ENCODE results near the gene PRKAG1. TPM values are rescaled to one million over a fixed set of nuclear protein-coding genes. Genes with fewer than 3 reads are reported as not detected.

PRKAG1 gene
- total RNA-seq, 6 experiments from 2014 or later, result 24.8 to 36.2 (median 30.1) TPM

- Histone ChIP-seq H3K36me3 (no peaks in the 10 kb centered on the region), H3K27me3 (peaks cover 11 to 33% of the 10 kb centered on the region in 2 donors), H3K27ac (no peak overlapping the region), H3K4me3 (no peak overlapping the region), H3K9me3 (no peaks in the 10 kb centered on the region), H3K4me1 (peaks cover 0 to 9% (median 0%) of the 10 kb centered on the region in 4 donors)
- ATAC-seq, result no peak
- TF ChIP-seq CTCF (IDR thresholded peaks at IDR 0.05) (no peak), POLR2A (IDR thresholded peaks at IDR 0.05) (no peak)
- 7% methylated on average over 11 of the region's 23 CpGs for whole genome bisulfite sequencing (ENCODE audit: insufficient coverage, low coverage, low lambda C conversion rate, missing lambda C conversion rate)
- DNase-seq, result no peak
- intact Hi-C loops (cut with DNase I), result no loop called here
Measured at GRCh38 chr12:48972213-48972951, 46.2 kb downstream of the PRKAG1 start.

- Histone ChIP-seq H3K27ac (no peak overlapping the region), H3K4me3 (no peak overlapping the region), H3K27me3 (peaks cover 11 to 24% of the 10 kb centered on the region in 2 donors), H3K4me1 (peaks cover 0 to 9% (median 0%) of the 10 kb centered on the region in 4 donors), H3K9me3 (no peaks in the 10 kb centered on the region), H3K36me3 (no peaks in the 10 kb centered on the region)
- intact Hi-C loops (cut with DNase I), result no loop called here
- WGBS (ENCODE audit: insufficient coverage, low coverage, low lambda C conversion rate, missing lambda C conversion rate), result 25% methylated on average over 8 of the region's 10 CpGs
- ATAC-seq, result no peak
- no peak for DNase-seq
- TF ChIP-seq POLR2A (IDR thresholded peaks at IDR 0.05) (no peak), CTCF (IDR thresholded peaks at IDR 0.05) (no peak)
Measured at GRCh38 chr12:48970702-48971334, 47.8 kb downstream of the PRKAG1 start.

- peaks cover 0 to 9% (median 0%) of the 10 kb centered on the region in 4 donors for H3K4me1 ChIP-seq
- H3K27me3 ChIP-seq, result peaks cover 11 to 24% of the 10 kb centered on the region in 2 donors
- no peaks in the 10 kb centered on the region for H3K9me3 ChIP-seq
- WGBS (ENCODE audit: insufficient coverage, low coverage, low lambda C conversion rate, missing lambda C conversion rate), result 12% methylated on average over 9 of the region's 77 CpGs
- no peak overlapping the region for H3K4me3 ChIP-seq
- peak in 3 of 4 donors; percentile 5 to 23 (median 22) for ATAC-seq
- H3K36me3 ChIP-seq, result no peaks in the 10 kb centered on the region
- intact Hi-C loops (cut with DNase I), result no loop called here
- no peak for DNase-seq
- TF ChIP-seq CTCF (IDR thresholded peaks at IDR 0.05), result no peak
- no peak for TF ChIP-seq POLR2A (IDR thresholded peaks at IDR 0.05)
- no peak overlapping the region for H3K27ac ChIP-seq
Measured at GRCh38 chr12:48969833-48970701, 48.5 kb downstream of the PRKAG1 start.

GRCh38 chr12:48969160-48969771 is 49.3 kb downstream of the PRKAG1 start:
- H3K27me3 ChIP-seq, result peaks cover 11 to 24% of the 10 kb centered on the region in 2 donors
- peaks cover 0 to 9% (median 0%) of the 10 kb centered on the region in 4 donors for H3K4me1 ChIP-seq
- ATAC-seq (no peak), DNase-seq (no peak)
- no peak overlapping the region for H3K4me3 ChIP-seq
- H3K9me3 ChIP-seq, result no peaks in the 10 kb centered on the region
- intact Hi-C loops (cut with DNase I), result no loop called here
- no peak overlapping the region for H3K27ac ChIP-seq
- WGBS (ENCODE audit: insufficient coverage, low coverage, low lambda C conversion rate, missing lambda C conversion rate), result 58% methylated on average over 6 of the region's 8 CpGs
- no peak for TF ChIP-seq CTCF (IDR thresholded peaks at IDR 0.05)
- TF ChIP-seq POLR2A (IDR thresholded peaks at IDR 0.05), result no peak
- no peaks in the 10 kb centered on the region for H3K36me3 ChIP-seq
